ES-I3 (cell line): ENCODE measurements around the gene RACGAP1.
"Not testable (repeated sequence)": the region's sequence is repeated elsewhere in the genome, so short reads cannot be mapped to it uniquely, and the experiment has no call there.

Experiments
- H3K36me3 ChIP-seq: 2 replicates; pipeline ENCODE4 v1.6.1; 2013; ENCODE audit warnings: mild to moderate bottlenecking, low read length, control low read depth, moderate library complexity; ENCODE audit not compliant: insufficient read depth
- H3K4me1 ChIP-seq: 2 replicates; pipeline ENCODE4 v1.6.1; 2013; ENCODE audit warnings: mild to moderate bottlenecking, control low read depth, low read length; ENCODE audit not compliant: insufficient read depth
- H3K9ac ChIP-seq: 2 replicates; pipeline ENCODE4 v1.6.1; 2013; ENCODE audit warnings: low read depth, mild to moderate bottlenecking, low read length, moderate library complexity
- H3K9me3 ChIP-seq: 2 replicates; pipeline ENCODE4 v1.6.1; 2013; ENCODE audit warnings: mild to moderate bottlenecking, low read length, moderate library complexity; ENCODE audit not compliant: control insufficient read depth, insufficient read depth

Gene RACGAP1

GRCh38 chr12:50049254-50050118 is 24.2 kb upstream of the RACGAP1 start:
- no peaks in the 10 kb centered on the region for H3K4me1 ChIP-seq
- H3K36me3 ChIP-seq = no peaks in the 10 kb centered on the region
- no peaks in the 10 kb centered on the region for H3K9me3 ChIP-seq
- peak overlapping the region; percentile 53; the same call in 1 of the 2 replicates for H3K9ac ChIP-seq

- H3K9me3 ChIP-seq = no peaks in the 10 kb centered on the region
- no peaks in the 10 kb centered on the region for H3K36me3 ChIP-seq
- no peak overlapping the region for H3K9ac ChIP-seq
- H3K4me1 ChIP-seq = no peaks in the 10 kb centered on the region
These were observed 22.5 kb upstream of the RACGAP1 start for GRCh38 chr12:50047693-50048250.

- Histone ChIP-seq H3K9ac (no peak overlapping the region), H3K9me3 (no peaks in the 10 kb centered on the region), H3K4me1 (no peaks in the 10 kb centered on the region), H3K36me3 (no peaks in the 10 kb centered on the region)
These were observed 18.6 kb upstream of the RACGAP1 start for GRCh38 chr12:50043854-50044253.

- Histone ChIP-seq H3K36me3 (no peaks in the 10 kb centered on the region), H3K9ac (no peak overlapping the region), H3K9me3 (no peaks in the 10 kb centered on the region), H3K4me1 (no peaks in the 10 kb centered on the region)
These were observed 18.0 kb upstream of the RACGAP1 start for GRCh38 chr12:50043308-50043707.

- H3K9ac ChIP-seq = no peak overlapping the region
These were observed 17.4 kb upstream of the RACGAP1 start for GRCh38 chr12:50042693-50043092.

GRCh38 chr12:50041962-50042361 is 16.7 kb upstream of the RACGAP1 start:
- Histone ChIP-seq H3K36me3 (no peaks in the 10 kb centered on the region), H3K4me1 (no peaks in the 10 kb centered on the region), H3K9ac (no peak overlapping the region), H3K9me3 (no peaks in the 10 kb centered on the region)

More at GRCh38 chr12:50042693-50043092, 17.4 kb upstream of the RACGAP1 start:
- Histone ChIP-seq H3K36me3 (no peaks in the 10 kb centered on the region), H3K4me1 (no peaks in the 10 kb centered on the region), H3K9me3 (no peaks in the 10 kb centered on the region)

GRCh38 chr12:50041062-50041860 is 16.0 kb upstream of the RACGAP1 start:
- H3K9ac ChIP-seq = no peak overlapping the region
- H3K4me1 ChIP-seq = no peaks in the 10 kb centered on the region
- no peaks in the 10 kb centered on the region for H3K36me3 ChIP-seq
- H3K9me3 ChIP-seq = no peaks in the 10 kb centered on the region

- H3K4me1 ChIP-seq = no peaks in the 10 kb centered on the region
These were observed 15.4 kb upstream of the RACGAP1 start for GRCh38 chr12:50040657-50041056.

GRCh38 chr12:50039151-50039835 is 14.0 kb upstream of the RACGAP1 start:
- H3K4me1 ChIP-seq = no peaks in the 10 kb centered on the region
- H3K36me3 ChIP-seq = no peaks in the 10 kb centered on the region
- no peaks in the 10 kb centered on the region for H3K9me3 ChIP-seq
- H3K9ac ChIP-seq = no peak overlapping the region

More at GRCh38 chr12:50040657-50041056, 15.4 kb upstream of the RACGAP1 start:
- no peak overlapping the region for H3K9ac ChIP-seq
- no peaks in the 10 kb centered on the region for H3K9me3 ChIP-seq
- H3K36me3 ChIP-seq = no peaks in the 10 kb centered on the region

- H3K4me1 ChIP-seq = no peaks in the 10 kb centered on the region
- H3K9me3 ChIP-seq = no peaks in the 10 kb centered on the region
- no peak overlapping the region for H3K9ac ChIP-seq
- H3K36me3 ChIP-seq = no peaks in the 10 kb centered on the region
These were observed 13.0 kb upstream of the RACGAP1 start for GRCh38 chr12:50038336-50038735.

- H3K4me1 ChIP-seq = no peaks in the 10 kb centered on the region
- no peaks in the 10 kb centered on the region for H3K9me3 ChIP-seq
- no peaks in the 10 kb centered on the region for H3K36me3 ChIP-seq
- peak overlapping the region; percentile 84 for H3K9ac ChIP-seq
These were observed 7.7 kb upstream of the RACGAP1 start for GRCh38 chr12:50032854-50033581.

GRCh38 chr12:50032515-50032853 is 7.2 kb upstream of the RACGAP1 start:
- H3K36me3 ChIP-seq = no peaks in the 10 kb centered on the region
- no peaks in the 10 kb centered on the region for H3K4me1 ChIP-seq
- H3K9ac ChIP-seq = peak overlapping the region; percentile 84
- H3K9me3 ChIP-seq = no peaks in the 10 kb centered on the region

- not testable (repeated sequence) for H3K9me3 ChIP-seq, H3K9ac ChIP-seq, H3K4me1 ChIP-seq, H3K36me3 ChIP-seq
These were observed 5.2 kb upstream of the RACGAP1 start for GRCh38 chr12:50030449-50030848.

GRCh38 chr12:50026691-50027090 is 1.4 kb upstream of the RACGAP1 start:
- no peaks in the 10 kb centered on the region for H3K36me3 ChIP-seq
- no peak overlapping the region for H3K9ac ChIP-seq
- no peaks in the 10 kb centered on the region for H3K9me3 ChIP-seq
- no peaks in the 10 kb centered on the region for H3K4me1 ChIP-seq
